DMS153 treated with DMSO at 0.1 percent for 48 hours (cell line): ENCODE measurements around the gene ZNF618.

Experiments used
- DNase-seq: peaks from one replicate; lab custom pipeline; 2025; ENCODE audit not compliant: unreplicated experiment; lab: John Stamatoyannopoulos, UW

ZNF618 gene

GRCh38 chr9:113933671-113934070 lies 57.6 kb downstream of the ZNF618 start:
- no peak for DNase-seq

GRCh38 chr9:113934167-113934828 lies 58.2 kb downstream of the ZNF618 start:
- no peak for DNase-seq

- DNase-seq = no peak
Observed at GRCh38 chr9:113934829-113935676, 58.9 kb downstream of the ZNF618 start.

DNA sequence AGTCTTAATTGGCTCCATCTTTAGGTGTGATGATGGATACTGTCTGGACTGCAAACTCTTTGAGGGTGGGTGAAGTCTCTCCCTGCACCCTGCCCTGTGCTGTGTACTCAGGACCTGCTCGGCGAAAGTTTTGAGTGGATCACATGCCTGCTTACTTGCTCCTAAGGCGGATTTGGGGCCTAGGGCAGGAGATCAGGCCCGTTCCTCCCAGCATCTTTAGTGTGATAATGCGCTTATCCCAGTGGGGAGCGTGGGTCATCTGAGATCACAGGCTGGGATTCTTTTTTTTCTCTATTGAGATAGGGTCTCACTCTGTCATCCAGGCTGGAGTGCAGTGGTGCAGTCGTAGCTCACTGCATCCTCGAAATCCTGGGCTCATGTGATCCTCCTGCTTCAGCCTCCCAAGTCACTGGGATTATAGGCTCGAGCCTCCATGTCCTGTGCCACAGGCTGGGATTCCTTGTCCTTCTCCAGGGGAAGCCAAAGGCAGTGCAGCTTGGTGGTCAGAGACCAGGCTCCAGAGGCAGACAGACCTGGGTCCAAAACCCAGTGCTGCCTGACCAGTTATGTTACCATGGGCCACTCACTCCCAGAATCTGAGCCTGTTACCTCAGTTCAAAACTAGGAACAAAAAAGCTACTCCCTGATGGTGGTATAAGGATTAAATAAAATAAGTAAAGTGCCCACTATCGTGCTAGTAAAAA lies 59.7 kb downstream of the ZNF618 start:
- DNase-seq = no peak

- DNase-seq = no peak
Observed at GRCh38 chr9:113940077-113940476, 64.0 kb downstream of the ZNF618 start.

DNA sequence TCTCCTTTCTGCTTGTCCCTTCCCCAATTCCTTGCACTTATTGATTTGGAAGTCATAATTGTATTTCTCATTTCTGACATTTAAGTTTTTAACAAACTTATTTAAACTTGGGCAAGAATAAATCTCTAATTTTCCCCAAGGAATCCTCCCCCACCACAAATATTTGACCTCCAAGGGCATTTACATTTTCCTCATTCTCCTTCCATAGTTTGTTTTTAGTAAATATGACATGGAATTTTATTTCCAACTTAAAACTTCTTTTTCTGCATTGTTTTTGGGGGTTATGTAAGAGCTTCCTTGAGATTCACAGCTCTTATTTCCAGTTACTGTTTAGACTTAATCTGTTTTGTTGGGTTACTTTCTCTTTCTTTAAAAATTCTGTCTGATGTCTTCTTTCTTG lies 64.9 kb downstream of the ZNF618 start:
- DNase-seq = no peak

GRCh38 chr9:113941526-113941925 lies 65.4 kb downstream of the ZNF618 start:
- no peak for DNase-seq

- no peak for DNase-seq
Observed at GRCh38 chr9:113943112-113944009, 67.3 kb downstream of the ZNF618 start.

DNA sequence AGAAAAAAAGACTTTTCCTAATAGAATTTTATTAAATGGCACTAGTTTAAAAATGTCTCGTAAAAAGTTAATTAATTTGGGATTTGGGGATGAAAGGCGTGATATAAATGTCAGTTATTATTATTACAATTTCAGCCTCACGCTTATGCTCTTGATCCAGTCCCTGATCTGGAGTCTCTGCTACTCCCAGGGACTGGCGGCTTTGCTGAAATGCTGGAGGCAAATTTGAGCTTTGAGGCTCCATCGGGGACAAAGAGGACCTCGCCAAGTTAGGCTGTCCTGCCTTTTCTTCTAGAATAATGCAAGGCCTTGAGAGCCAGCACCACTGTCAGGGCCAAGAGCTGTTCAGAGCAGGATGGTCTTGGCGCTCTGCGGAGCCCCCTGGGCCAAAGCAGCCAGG lies 69.7 kb downstream of the ZNF618 start:
- DNase-seq = no peak

DNA sequence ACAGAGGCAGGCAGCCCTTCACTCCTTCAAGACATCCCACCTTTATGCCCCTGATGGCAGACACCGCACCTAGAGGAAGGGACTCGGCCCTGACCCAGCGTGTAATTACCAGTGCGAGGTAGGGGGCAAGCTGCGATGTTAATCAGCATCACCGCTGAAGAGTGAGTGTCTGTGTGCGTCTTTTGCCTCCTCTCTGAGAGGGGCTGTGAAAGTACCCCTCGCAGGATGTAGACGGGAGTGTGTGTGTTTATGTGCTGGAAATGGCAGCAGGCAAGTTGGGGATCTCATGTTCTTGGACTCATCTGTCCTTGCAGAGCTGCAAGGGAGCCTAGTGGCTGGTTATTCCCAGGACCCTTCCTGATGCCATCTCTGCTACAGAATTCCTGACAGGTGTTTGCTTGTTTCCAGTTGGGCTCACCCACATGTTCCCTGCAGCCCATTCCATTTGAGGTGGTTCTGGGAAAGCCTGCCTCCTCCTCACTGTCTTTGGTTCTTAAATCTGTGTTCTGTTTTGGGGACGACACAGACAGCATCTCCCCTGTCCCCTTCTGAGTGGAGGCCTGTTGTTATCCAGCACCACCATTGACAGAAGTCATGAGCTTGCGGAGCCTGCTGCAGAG lies 70.5 kb downstream of the ZNF618 start:
- no peak for DNase-seq

DNA sequence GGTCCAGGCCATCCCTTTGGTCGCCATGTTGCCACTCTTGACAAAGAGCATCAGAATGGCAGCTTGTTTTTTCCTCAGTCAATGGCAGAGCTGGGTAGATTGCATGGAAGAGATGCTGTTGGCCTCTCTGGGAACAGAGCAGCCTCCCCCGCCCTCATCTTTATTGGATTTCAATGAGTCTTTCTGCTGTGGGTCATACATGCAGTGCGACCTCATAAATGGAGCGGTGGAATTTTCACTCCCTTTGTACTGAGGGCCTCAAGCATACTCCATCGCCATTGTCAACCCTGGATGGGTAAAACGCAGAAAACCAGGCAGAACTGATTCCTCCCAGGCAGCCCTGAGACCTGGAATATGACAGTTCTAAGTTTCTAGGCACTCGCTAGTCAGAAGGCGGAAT lies 71.8 kb downstream of the ZNF618 start:
- DNase-seq = no peak

DNA sequence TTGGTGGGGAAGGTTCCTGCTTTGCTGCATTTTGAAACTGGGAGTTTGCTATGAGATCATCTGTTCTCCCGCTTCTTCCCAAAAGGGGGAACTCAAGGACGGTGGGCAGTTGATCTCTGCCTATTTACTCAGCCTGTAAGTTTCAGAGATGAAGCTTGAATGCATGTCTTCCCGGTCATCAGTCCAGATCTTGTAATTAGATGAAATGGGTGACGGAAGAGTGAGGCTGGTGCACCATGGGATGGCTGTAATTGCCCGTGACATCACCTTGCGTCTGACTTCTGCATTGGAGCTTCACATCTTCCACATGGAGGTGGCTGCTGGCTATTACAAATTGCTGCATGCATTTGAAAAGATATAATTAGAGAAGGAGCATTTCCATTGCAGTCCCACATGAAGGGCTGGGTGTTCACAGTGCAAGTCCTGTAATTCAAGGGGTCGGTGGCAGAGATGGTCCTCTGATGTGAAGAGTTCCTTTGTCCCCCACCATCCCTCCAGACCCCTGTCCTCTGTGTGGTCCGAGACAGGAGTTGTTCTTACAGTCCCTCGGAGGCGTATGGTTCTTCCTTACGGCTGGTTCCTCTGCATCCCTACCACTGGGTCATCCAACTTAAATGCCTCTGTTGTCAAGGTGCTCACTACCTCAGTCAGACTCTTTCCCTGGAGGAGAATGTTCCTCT lies 72.9 kb downstream of the ZNF618 start:
- no peak for DNase-seq

DNA sequence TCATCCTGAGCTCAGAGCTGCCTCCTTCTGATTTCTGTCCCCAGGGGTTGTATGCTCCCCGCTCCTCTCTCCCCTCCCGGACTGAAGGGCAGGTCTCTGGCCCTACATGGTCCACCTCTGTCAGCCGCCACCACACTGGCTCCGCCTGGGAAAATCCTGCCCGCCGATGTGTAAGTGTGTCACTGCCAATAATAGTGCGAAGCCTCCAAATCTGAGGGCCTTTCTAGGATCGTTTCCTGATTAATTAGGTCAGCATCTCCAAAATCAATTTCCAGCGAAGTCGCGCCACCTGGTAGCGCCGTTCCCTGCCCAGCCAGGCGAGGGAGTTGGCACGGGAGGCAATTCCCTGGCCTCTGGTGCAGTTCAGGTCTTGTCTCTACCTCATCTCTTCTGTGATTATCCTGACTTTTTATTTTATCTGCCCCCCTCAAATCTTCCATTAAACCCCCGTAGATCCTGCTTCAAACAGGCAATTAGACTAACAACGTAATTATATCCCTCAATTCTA lies 73.5 kb downstream of the ZNF618 start:
- no peak for DNase-seq

GRCh38 chr9:113950195-113951031 lies 74.3 kb downstream of the ZNF618 start:
- no peak for DNase-seq

GRCh38 chr9:113951032-113951372 lies 74.9 kb downstream of the ZNF618 start:
- no peak for DNase-seq

GRCh38 chr9:113952676-113953075 lies 76.6 kb downstream of the ZNF618 start:
- no peak for DNase-seq

- DNase-seq = no peak
Observed at GRCh38 chr9:113953531-113953930, 77.4 kb downstream of the ZNF618 start.

DNA sequence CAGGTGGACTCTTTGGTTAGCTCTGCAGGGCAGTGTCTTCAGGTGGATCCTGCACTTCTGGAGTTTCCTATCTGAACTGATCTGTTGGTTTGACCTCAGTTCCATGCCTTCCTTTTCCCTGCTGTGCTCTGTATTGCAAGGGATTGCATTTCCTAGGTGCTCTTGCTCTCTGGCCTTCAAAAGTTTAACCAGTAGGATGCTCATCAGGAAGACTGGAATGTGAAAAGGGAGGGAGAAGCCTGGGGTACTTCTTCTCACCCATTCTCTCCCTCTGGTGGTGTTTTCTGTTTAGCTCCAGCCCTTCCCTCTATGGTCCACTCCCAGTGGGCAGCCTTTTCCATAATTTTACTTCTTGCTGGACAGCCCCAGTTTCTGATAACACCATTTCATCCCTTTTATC lies 78.5 kb downstream of the ZNF618 start:
- no peak for DNase-seq
